ENCODE results near the gene TRMT1.

GRCh38 chr19:13120031-13120430 lies 3.5 kb upstream of the TRMT1 start:
- TF ChIP-seq REST (IDR thresholded peaks at IDR 0.05; ENCODE audit: unreplicated experiment) (no peak), CTCF (conservative IDR thresholded peaks at IDR 0.05; ENCODE audit: low read depth in 2 of 2) (no peak), POLR2AphosphoS5 (IDR thresholded peaks at IDR 0.05; ENCODE audit: low read depth) (no peak), EZH2 (IDR thresholded peaks at IDR 0.05; ENCODE audit: low read depth, unreplicated experiment) (no peak), EZH2phosphoT487 (IDR thresholded peaks at IDR 0.05; ENCODE audit: unreplicated experiment) (no peak), CREB1 (CRISPR knock-in tag; IDR thresholded peaks at IDR 0.05; ENCODE audit: low read depth) (no peak)

Data from GM23338 (cell line).